ENCODE measurements around the gene SYP.

The SYP gene

DNA sequence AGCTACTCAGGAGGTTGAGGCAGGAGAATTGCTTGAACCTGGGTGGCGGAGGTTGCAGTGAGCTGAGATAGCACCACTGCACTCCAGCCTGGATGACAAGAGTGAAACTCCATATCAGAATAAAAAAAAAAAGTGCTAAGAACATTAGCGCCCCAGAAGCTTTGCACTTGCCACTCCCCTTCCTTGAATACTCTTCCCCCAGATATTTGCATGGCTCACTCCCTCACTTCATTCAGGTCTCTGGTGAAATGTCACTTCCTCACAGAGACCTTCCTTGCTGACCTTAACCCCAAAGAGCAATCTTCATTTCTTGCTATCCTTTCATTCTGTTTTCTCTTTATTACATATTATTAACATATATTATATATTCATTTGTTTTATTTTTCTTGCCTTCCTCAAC lies 21.9 kb upstream of the SYP start:
- DNase-seq (ENCODE audit: extremely low read depth in 1 of 2, low read depth in 1 of 2) = no peak

DNA sequence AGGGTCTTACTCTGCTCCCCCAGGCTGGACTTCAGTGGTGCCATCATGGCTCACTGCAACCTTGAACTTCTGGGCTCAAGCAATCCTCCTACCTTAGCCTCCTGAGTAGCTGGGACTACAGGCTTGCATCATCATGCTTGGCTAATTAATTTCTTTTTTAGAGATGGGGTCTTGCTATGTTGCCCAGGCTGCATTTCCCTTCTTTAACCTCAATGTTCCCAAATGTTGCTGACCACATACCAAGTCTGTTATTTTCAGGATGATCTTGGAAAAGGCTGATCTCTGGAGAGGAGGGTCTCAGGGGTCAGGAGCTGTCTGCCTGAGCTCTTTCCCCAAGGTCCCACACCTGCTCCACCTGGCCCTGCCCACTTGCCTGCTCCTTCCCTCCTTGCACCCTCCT lies 20.1 kb upstream of the SYP start:
- DNase-seq (ENCODE audit: extremely low read depth in 1 of 2, low read depth in 1 of 2) = no peak

DNA sequence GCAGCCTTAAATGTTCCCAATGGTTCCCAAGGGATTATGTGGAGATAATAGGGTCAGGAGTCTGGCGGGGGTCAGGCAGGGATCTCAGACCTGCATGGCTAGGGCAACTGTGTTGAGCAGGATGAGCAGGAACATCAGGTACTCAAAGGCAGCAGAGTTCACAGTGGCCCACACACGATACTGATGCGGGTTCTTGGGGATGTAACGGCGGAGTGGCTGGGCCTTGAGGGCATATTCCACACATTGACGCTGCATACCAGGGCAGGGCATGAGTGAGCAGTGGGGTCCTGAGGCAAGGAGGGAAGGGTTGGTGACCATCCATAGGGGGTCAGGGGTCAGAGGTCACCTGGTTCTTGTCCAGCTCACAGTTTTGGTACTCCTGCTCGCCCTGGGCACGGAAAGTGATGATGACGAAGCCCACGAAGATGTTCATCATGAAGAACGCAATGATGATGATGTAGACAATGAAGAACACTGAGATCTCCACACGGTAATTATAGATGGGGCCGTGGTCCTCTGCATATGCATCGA lies 15.1 kb upstream of the SYP start:
- DNase-seq (ENCODE audit: extremely low read depth in 1 of 2, low read depth in 1 of 2) = no peak

DNA sequence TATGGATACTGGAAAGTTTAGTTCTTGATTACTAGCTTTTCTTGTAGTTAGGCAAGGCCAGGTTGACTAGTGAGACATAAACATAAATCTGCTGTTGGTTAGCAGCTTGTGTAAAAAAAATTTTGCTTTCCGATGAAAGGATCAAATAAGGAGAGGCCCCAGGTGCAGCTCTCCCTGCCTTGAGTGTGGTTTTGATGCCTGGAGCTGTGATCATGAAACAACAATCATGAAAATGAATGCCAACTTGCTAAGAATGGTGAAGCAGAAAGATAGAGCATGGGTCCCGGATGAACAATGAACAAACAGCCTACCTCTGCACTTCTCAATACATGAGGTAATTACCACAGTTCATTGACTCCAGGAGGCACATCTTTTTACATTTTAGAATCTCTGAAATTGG lies 14.4 kb upstream of the SYP start:
- DNase-seq (ENCODE audit: extremely low read depth in 1 of 2, low read depth in 1 of 2) = no peak

GRCh38 chrX:49212861-49213260 lies 12.9 kb upstream of the SYP start:
- DNase-seq (ENCODE audit: extremely low read depth in 1 of 2, low read depth in 1 of 2) = no peak

DNA sequence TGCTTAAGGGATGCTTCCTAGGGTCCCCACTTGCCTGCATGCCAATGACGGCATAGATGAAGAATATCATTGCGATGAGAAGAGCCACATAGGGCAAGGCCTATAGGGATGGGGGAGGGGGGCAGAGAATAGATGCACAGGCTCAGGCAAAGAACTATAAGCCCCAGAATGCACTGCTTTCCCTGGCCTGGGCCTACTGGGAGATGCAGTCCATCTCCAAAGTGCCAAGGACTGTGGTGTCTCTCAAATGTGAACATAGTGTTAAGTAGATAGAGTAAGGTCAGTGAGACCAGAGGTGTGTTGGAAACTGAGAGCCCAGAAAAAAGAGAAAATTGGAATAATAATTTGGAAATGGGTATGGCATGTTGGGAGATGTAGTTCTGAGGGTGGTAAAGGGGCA lies 12.2 kb upstream of the SYP start:
- DNase-seq (ENCODE audit: extremely low read depth in 1 of 2, low read depth in 1 of 2) = no peak

- DNase-seq (ENCODE audit: extremely low read depth in 1 of 2, low read depth in 1 of 2) = no peak
Observed at GRCh38 chrX:49211074-49211473, 11.1 kb upstream of the SYP start.

GRCh38 chrX:49210406-49210805 lies 10.4 kb upstream of the SYP start:
- no peak for DNase-seq (ENCODE audit: extremely low read depth in 1 of 2, low read depth in 1 of 2)

DNA sequence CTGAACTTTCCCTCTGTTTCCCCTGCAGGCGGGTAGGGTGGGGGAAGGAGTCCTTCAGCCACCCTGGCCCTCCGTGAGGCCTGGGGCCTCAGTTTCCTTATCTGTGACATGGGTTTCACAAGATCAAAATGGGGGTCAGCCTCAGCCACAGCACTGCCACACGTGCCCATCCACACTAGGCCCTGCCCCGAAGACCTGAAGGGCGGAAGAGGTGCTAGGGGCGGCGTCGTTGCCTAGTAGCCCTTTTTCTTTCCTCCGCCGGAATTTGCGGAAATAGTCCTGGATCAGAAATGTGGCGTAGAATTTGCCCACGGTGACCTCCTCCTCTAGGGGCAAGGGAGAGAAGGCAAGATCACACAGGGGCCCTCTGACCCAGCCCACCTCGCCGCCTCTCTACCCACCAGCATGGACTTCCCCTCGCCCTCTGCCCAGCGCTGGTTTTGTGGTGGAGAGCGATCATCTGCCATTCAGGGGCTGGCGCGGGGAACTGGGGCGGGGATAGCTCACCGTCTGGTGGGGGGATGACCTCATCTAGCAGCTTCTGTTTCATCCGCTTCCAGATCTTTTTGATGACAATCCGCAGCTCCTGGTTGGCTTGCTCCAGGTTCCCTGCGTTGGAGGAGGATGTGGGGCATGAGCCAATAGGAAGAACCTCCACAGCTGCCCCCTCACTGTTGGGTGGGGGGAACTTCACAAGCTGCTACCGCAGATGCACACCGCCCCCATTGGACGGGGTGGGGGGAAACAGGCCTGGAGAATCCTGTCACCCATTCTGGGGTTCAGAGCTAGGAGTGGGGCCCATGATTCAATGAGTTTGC lies 9.7 kb upstream of the SYP start:
- DNase-seq (ENCODE audit: extremely low read depth in 1 of 2, low read depth in 1 of 2) = no peak

DNA sequence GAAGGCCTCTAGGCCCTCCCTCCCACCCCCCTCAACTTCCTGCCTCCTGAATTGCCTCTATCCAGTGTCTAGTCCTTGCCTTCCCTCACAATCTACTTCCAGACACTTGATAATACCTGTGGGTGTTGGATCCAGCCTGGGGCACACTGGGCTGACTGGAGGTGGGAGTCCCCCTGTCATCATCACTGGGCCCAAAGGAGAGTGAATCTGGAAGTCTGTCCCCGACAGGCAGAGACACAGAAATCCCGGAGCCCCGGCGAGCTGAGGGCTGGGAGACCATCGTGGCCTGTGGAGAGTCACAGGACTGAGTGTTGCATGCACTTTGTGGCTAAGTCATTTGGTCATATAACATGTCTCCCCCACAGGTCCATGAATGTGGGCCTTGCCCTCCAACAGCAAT lies 8.4 kb upstream of the SYP start:
- DNase-seq (ENCODE audit: extremely low read depth in 1 of 2, low read depth in 1 of 2) = no peak

DNA sequence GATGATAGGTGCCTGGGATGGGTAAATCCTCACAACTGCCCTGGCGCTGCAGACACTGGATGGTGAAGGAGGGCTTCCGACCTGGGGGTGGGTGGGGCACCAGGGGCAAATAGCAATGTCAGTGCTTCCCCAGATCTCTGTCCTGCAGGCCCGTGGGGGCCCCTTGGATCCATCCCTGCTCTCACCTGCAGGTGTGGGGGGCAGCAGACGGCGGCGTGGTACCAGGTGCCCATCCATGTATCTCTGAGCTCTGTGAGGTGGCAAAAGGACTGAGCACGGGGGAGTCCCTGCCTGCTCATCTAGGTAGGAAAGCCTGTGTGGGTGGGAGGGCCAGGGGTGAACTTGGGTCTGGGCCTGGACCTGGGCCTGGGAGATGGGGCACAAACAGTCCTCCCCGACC lies 6.5 kb upstream of the SYP start:
- DNase-seq (ENCODE audit: extremely low read depth in 1 of 2, low read depth in 1 of 2) = no peak

DNA sequence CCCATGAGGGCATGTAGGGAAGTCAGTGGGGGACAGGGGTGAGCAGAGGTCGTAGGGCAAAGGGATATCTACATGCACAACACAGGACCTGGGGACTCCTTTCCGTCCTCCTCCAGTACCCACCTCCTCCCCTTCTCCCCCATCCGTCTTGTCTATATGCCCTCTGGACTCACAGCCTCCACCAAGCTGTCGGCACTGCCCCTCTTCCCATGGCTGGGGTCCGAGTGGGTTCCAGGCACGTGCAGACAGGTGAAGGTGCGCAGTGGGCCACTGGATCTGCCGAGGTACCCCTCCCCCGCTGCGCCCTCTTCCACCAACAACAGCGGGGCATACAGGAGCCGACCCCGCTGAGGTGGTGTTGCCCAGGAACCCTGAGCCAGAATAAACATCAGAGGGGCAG lies 5.5 kb upstream of the SYP start:
- DNase-seq (ENCODE audit: extremely low read depth in 1 of 2, low read depth in 1 of 2) = no peak

DNA sequence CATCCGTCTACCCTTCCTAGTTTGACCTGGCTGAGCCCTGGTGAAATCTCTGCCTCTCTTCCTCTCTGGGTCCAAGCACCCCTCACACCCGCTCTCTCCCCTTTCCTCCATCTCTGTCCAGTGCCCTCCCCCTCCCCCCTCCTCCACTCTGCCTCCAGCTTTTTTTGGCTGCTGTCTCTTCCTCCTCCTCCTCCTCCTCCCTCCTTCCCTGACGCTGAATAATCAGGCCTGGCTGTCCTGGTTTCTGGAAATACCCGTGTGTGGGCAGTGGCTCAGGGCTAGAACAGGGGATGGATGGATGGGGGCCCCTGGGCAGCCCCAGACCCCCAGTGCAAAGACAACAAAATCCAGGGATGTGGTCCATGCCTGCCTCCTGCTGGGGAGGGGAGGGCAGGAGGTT lies 4.7 kb upstream of the SYP start:
- DNase-seq (ENCODE audit: extremely low read depth in 1 of 2, low read depth in 1 of 2) = no peak

DNA sequence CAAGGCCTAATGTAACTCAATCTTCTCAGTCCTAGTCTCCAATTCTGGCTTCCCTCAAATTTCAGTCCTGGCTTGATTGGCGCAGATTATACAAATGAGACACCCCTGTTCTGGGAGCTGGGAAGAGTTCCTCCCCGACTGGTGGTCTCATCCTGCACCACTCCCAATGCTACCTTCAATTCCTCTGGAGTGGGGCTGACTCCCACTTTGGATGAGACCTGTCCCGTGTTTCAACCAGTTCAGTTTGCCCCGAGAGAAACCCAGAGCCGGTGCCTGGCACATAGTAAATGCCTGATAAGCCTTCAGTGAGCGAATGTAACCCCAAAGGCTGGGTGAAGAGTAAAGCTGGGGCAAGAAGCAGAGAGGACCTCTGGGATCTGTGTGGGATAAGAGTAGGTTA lies 4.0 kb upstream of the SYP start:
- no peak for DNase-seq (ENCODE audit: extremely low read depth in 1 of 2, low read depth in 1 of 2)

- DNase-seq (ENCODE audit: extremely low read depth in 1 of 2, low read depth in 1 of 2) = no peak
Observed at GRCh38 chrX:49203536-49203935, 3.5 kb upstream of the SYP start.

DNA sequence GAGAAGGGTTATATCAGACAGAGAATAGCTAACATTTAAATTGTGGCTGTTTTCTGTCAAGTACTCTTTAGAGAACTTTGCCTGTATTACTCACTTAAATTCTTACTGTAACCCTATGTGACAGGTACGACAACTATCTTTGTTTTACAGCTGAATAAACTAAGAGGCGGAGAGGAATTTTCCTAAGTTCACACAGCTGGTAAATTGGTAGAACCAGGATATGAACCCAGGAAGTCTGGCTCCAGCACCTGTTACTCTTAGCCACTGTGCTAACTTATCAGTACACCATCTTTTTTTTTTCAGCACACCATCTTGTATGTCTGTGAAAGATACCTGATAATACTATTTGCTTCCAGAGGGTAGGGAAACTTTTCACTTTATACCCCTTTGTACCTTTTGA lies 2.0 kb upstream of the SYP start:
- DNase-seq (ENCODE audit: extremely low read depth in 1 of 2, low read depth in 1 of 2) = no peak

- DNase-seq (ENCODE audit: extremely low read depth in 1 of 2, low read depth in 1 of 2) = no peak
Observed at GRCh38 chrX:49199315-49199595, 738 bp downstream of the SYP start.

DNA sequence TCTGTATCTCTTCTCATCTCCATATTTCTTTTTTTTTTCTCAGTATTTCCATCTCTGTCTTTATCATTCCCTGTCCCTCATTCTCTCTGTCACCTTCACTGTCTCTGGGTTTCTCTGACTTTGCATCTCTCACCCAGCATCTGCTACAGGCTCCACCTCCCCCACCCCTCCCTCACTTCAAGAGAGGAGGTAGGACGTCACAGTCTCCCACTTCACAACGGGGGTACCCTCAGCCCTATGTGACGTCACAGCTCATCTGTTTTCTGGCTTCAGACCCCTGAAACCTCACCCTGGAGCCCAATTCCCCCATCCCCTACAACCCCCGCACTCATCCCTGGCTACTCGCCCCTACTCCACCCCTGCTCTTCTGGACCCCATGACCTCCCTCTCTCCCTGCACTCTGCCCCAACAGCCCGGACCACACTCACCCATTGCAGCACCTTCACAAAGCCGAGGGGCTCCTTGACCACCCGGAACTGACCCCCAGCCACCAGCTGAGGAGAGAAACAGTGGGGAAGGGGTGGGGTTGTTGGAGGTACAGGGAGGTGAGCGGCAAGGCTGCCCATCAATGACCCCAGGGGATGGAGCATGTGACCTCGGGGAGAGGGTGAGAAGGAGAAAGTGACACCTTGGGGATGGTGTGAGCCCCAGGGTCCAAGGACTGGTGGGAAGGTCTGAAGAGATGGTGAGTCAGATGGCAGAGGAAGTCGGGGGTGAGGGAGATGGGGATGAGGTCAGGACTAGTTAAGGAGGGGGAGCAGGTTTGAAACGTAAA lies 1.3 kb downstream of the SYP start:
- DNase-seq (ENCODE audit: extremely low read depth in 1 of 2, low read depth in 1 of 2) = no peak

DNA sequence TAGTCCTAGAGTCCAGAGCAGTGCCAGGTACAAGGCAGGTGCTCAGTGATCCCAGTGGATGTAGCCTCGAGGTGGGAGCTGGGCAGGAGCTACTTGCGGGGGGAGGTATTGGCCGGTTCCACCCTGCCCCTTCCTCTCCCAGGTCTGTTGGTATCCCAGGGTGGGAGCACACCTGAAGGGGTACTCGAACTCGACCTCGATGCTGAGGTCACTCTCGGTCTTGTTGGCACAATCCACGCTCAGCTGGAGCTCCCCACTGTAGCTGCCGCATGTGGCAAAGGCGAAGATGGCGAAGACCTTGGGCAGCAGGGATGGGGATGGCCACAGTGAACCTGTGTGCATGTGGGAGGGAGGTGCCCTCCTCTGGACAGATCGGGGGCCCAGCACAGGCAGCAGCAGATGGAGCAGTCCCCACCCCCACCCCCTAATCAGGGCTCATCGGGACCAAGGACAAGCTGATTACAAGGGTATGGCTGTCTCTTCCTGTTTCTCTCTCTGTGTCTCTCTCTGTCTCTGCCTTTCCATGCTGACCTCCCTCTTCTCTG lies 2.4 kb downstream of the SYP start:
- no peak for DNase-seq (ENCODE audit: extremely low read depth in 1 of 2, low read depth in 1 of 2)

- no peak for DNase-seq (ENCODE audit: extremely low read depth in 1 of 2, low read depth in 1 of 2)
Observed at GRCh38 chrX:49193542-49193964, 6.4 kb downstream of the SYP start.

DNA sequence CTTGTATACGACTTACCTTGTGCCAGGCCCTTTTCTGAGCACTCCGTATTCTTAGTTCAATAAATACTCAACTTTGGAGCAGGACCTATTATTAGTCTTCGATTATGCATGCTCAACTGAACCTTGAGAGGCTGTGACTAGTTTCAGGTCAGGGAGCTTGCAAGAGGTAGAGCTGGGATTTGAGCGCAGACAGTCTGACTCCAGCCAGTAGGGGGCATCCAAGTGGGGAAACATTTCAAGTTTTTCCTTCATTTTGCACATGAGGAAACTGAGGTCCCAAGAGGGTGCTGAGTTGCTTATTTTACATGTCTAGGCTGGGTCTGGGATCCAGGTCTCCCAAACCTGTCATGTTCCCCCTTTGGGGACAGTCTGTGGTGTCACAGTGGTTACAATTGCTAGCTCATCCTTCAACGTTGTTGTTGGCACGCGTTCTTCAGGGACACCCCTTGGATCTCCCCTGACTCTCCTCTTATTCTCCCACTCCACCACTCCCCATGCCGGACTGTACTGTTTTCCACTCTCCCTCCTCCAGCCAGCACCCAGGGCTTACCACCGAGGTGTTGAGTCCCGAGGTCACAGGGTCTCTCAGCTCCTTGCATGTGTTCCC lies 7.2 kb downstream of the SYP start:
- no peak for DNase-seq (ENCODE audit: extremely low read depth in 1 of 2, low read depth in 1 of 2)

DNA sequence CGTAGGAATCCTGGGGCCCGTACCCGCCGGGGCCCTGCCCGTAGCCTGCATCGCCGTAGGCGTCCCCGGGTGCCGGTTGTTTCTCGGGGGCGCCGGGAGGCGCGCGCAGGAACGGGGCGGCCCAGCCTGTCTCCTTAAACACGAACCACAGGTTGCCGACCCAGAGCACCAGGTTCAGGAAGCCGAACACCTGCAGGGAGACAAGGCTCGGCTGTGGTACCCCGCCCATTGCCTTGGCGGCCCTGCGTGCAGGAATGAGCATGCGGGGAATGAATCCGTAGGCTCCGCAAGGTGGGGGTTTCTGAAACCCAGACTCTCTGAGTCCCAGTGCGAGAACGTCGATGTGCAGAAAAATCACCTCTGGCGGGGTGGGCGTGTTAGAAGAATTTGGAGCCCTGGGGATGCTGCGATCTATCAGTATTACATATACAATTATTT lies 8.4 kb downstream of the SYP start:
- DNase-seq (ENCODE audit: extremely low read depth in 1 of 2, low read depth in 1 of 2) = no peak

All from stimulated activated CD8-positive, alpha-beta memory T cell treated with anti-CD3 and anti-CD28 coated beads, Interleukin-7, amount 100 ng/mL, for 48 hours (primary cell).